OCI-LY1 (cell line): Measurements from ENCODE around the gene SLC25A21.

Experiments
- H2AFZ ChIP-seq: fragments of 200-600 bp; sonication (generic), shearing (Covaris generic); 2 replicates; pipeline ENCODE4 v1.6.0; 2014; ENCODE audit warnings: antibody characterized with exemption, mild to moderate bottlenecking, low read length
- H3F3A ChIP-seq: fragments of 200-600 bp; sonication (generic), shearing (Covaris generic); 2 replicates; pipeline ENCODE4 v1.6.0; 2014; ENCODE audit warnings: mild to moderate bottlenecking, antibody characterized with exemption, low read length, moderate library complexity; ENCODE audit not compliant: insufficient read depth
- H3K27ac ChIP-seq: fragments of 200-600 bp; sonication (generic); 2 replicates; pipeline ENCODE4 v1.5.1; 2014; ENCODE audit warnings: low read length, mixed run types, mild to moderate bottlenecking, low read depth; ENCODE audit not compliant: poor library complexity, severe bottlenecking
- H3K27me3 ChIP-seq: fragments of 200-600 bp; sonication (generic); 2 replicates; pipeline ENCODE4 v1.6.0; 2014; ENCODE audit warnings: antibody characterized with exemption, mild to moderate bottlenecking, low read length, moderate library complexity; ENCODE audit not compliant: insufficient read depth
- H3K36me3 ChIP-seq: fragments of 200-600 bp; sonication (generic); 2 replicates; pipeline ENCODE4 v1.6.1; 2014; ENCODE audit warnings: mild to moderate bottlenecking, antibody characterized with exemption, low read length, moderate library complexity, mixed read lengths; ENCODE audit not compliant: insufficient read depth
- H3K4me1 ChIP-seq: fragments of 200-600 bp; sonication (generic); 2 replicates; pipeline ENCODE4 v1.5.1; 2014; ENCODE audit warnings: mild to moderate bottlenecking, low read length, moderate library complexity; ENCODE audit not compliant: insufficient read depth, severe bottlenecking
- H3K4me2 ChIP-seq: fragments of 200-600 bp; sonication (generic), shearing (Covaris generic); 2 replicates; pipeline ENCODE4 v1.6.1; 2014; ENCODE audit warnings: low read length
- H3K4me3 ChIP-seq: fragments of 200-600 bp; sonication (generic); 2 replicates; pipeline ENCODE4 v1.5.1; 2014; ENCODE audit warnings: low read length, low read depth, mild to moderate bottlenecking, mixed read lengths; ENCODE audit not compliant: poor library complexity, severe bottlenecking
- H3K79me2 ChIP-seq: fragments of 200-600 bp; shearing (Covaris generic); 2 replicates; pipeline ENCODE4 v1.6.1; 2016; ENCODE audit warnings: mixed run types, low read length, mixed read lengths; ENCODE audit not compliant: insufficient read depth
- H3K9ac ChIP-seq: fragments of 200-600 bp; sonication (generic), shearing (Covaris generic); 2 replicates; pipeline ENCODE4 v1.6.1; 2014; ENCODE audit warnings: mild to moderate bottlenecking, low read length, mixed read lengths
- H3K9me2 ChIP-seq: fragments of 200-600 bp; sonication (generic), shearing (Covaris generic); 2 replicates; pipeline ENCODE4 v1.6.1; 2014; ENCODE audit warnings: low read depth, mild to moderate bottlenecking, low read length, mixed read lengths
- H3K9me3 ChIP-seq: fragments of 200-600 bp; shearing (Covaris generic); 2 replicates; pipeline ENCODE4 v1.6.1; 2014; ENCODE audit warnings: low read length, mixed read lengths
- H4K20me1 ChIP-seq: fragments of 200-600 bp; sonication (generic), shearing (Covaris generic); 2 replicates; pipeline ENCODE4 v1.6.0; 2016; ENCODE audit warnings: mild to moderate bottlenecking, low read length; ENCODE audit not compliant: insufficient read depth
- CTCF ChIP-seq: fragments of 200-600 bp; sonication (generic), shearing (Covaris generic); IDR thresholded peaks from 2 replicates; pipeline ENCODE4 v1.5.1; 2017; ENCODE audit warnings: mild to moderate bottlenecking, antibody characterized with exemption, low read length, moderate library complexity, mixed read lengths
- EZH2 ChIP-seq: fragments of 200-600 bp; sonication (generic), shearing (Covaris generic); IDR thresholded peaks from 2 replicates; pipeline ENCODE4 v1.8.0; 2017; ENCODE audit warnings: borderline replicate concordance, mixed run types, mild to moderate bottlenecking, antibody characterized with exemption, low read length, moderate library complexity, mixed read lengths

SLC25A21 gene

GRCh38 chr14:37089410-37089809, 83.0 kb downstream of the SLC25A21 start:
- no peak overlapping the region for H3K4me3 ChIP-seq
- H3K4me1 ChIP-seq: no peaks in the 10 kb centered on the region
- H3K27ac ChIP-seq: no peak overlapping the region
- no peaks in the 10 kb centered on the region for H3K79me2 ChIP-seq
- H3K9ac ChIP-seq: no peak overlapping the region
- H3K9me2 ChIP-seq: no peaks in the 10 kb centered on the region
- H3K36me3 ChIP-seq: no peaks in the 10 kb centered on the region
- no peak for TF ChIP-seq CTCF
- no peak for TF ChIP-seq EZH2
- no peaks in the 10 kb centered on the region for H3F3A ChIP-seq
- H2AFZ ChIP-seq: no peak overlapping the region
- no peaks in the 10 kb centered on the region for H4K20me1 ChIP-seq
- no peaks in the 10 kb centered on the region for H3K9me3 ChIP-seq
- H3K27me3 ChIP-seq: no peaks in the 10 kb centered on the region
- no peak overlapping the region for H3K4me2 ChIP-seq

- Histone ChIP-seq H4K20me1 (no peaks in the 10 kb centered on the region), H3F3A (no peaks in the 10 kb centered on the region), H3K9me2 (no peaks in the 10 kb centered on the region), H3K27me3 (no peaks in the 10 kb centered on the region), H3K9ac (no peak overlapping the region), H3K36me3 (no peaks in the 10 kb centered on the region), H3K4me2 (no peak overlapping the region), H3K4me1 (no peaks in the 10 kb centered on the region), H3K27ac (no peak overlapping the region), H3K9me3 (no peaks in the 10 kb centered on the region), H3K4me3 (no peak overlapping the region), H2AFZ (no peak overlapping the region), H3K79me2 (no peaks in the 10 kb centered on the region)
- TF ChIP-seq EZH2 (no peak), CTCF (no peak)
Measured at GRCh38 chr14:37088356-37089215, 83.8 kb downstream of the SLC25A21 start.

GRCh38 chr14:37087520-37087919, 84.9 kb downstream of the SLC25A21 start:
- no peaks in the 10 kb centered on the region for H3K79me2 ChIP-seq
- TF ChIP-seq EZH2 (no peak), CTCF (no peak)
- H3K4me3 ChIP-seq: no peak overlapping the region
- no peaks in the 10 kb centered on the region for H3K27me3 ChIP-seq
- no peaks in the 10 kb centered on the region for H3K9me3 ChIP-seq
- H3K36me3 ChIP-seq: no peaks in the 10 kb centered on the region
- no peaks in the 10 kb centered on the region for H3F3A ChIP-seq
- no peak overlapping the region for H3K4me2 ChIP-seq
- no peaks in the 10 kb centered on the region for H4K20me1 ChIP-seq
- no peaks in the 10 kb centered on the region for H3K4me1 ChIP-seq
- H3K9me2 ChIP-seq: no peaks in the 10 kb centered on the region
- no peak overlapping the region for H2AFZ ChIP-seq
- no peak overlapping the region for H3K9ac ChIP-seq
- H3K27ac ChIP-seq: no peak overlapping the region
